T-cell (primary cell): ENCODE measurements around the gene SNRNP35. TPM values are rescaled to one million over a fixed set of nuclear protein-coding genes. Genes with fewer than 3 reads are reported as not detected.
"Not testable (repeated sequence)": the region's sequence is repeated elsewhere in the genome, so short reads cannot be mapped to it uniquely, and the experiment has no call there.

Source experiments
- ATAC-seq, 4 experiments: fragments of 200-7000 bp in 3 of 4; fragments of 150-1000 bp in 1 of 4; cut with Tn5 transposase; replicated peaks in 1 of 4; 1 replicate in 3 of 4; 2 replicates in 1 of 4; pipeline ENCODE4 v1.10.0; 2021; ENCODE audit warnings: moderate library complexity in 3 of 4, mild to moderate bottlenecking in 2 of 4, moderate number of reproducible peaks in 1 of 4
- CTCF ChIA-PET, 2 donors: fragments of 300-600 bp; sonication (Branson Sonifier 250); formaldehyde crosslinking; loops; one replicate each; lab custom pipeline; 2022; ENCODE audit warnings: antibody characterized with exemption in 2 of 2; lab: Charles Lee
- POLR2A ChIA-PET, 2 donors: fragments of 300-600 bp; sonication (Branson Sonifier 250); formaldehyde crosslinking; loops; one replicate each; lab custom pipeline; 2022; ENCODE audit warnings: antibody characterized with exemption in 2 of 2; lab: Charles Lee
- DNase-seq, 35 experiments: peaks; one replicate each; pipeline versions ENCODE4 v3.0.0 to v3.0.0-alpha.2; 2013 to 2023
- H3K27ac ChIP-seq: one replicate; pipeline ENCODE4 v1.5.1; 2013; ENCODE audit warnings: low read length
- H3K27me3 ChIP-seq, 2 experiments: replicated peaks in 1 of 2; 1 replicate in 1 of 2; 2 replicates in 1 of 2; pipeline versions ENCODE4 v1.6.1 to v1.7.0; 2013; ENCODE audit warnings: low read length in 1 of 2, mixed read lengths in 1 of 2; ENCODE audit not compliant: control insufficient read depth in 2 of 2, insufficient read depth in 2 of 2; ENCODE audit errors: extremely low read depth in 1 of 2
- H3K36me3 ChIP-seq, 2 donors: 1 replicate in 1 of 2; 2 replicates in 1 of 2; pipeline versions ENCODE4 v1.6.1 to v1.7.0; 2013; ENCODE audit warnings: low read length in 1 of 2; ENCODE audit not compliant: control insufficient read depth in 2 of 2, insufficient read depth in 1 of 2; ENCODE audit errors: extremely low read depth in 1 of 2
- H3K4me1 ChIP-seq, 2 experiments: 1 replicate in 1 of 2; 2 replicates in 1 of 2; pipeline versions ENCODE4 v1.6.1 to v1.7.0; 2013; ENCODE audit warnings: low read length in 2 of 2, mixed read lengths in 1 of 2; ENCODE audit not compliant: insufficient read depth in 2 of 2, control insufficient read depth in 1 of 2; ENCODE audit errors: extremely low read depth in 1 of 2
- H3K4me3 ChIP-seq, 2 donors: 1 replicate in 1 of 2; 2 replicates in 1 of 2; pipeline versions ENCODE4 v1.5.1 to v1.7.0; 2013; ENCODE audit warnings: mild to moderate bottlenecking in 2 of 2, low read length in 1 of 2, moderate library complexity in 1 of 2; ENCODE audit not compliant: control insufficient read depth in 1 of 2; ENCODE audit errors: extremely low read depth in 1 of 2
- H3K9me3 ChIP-seq: 2 replicates; pipeline ENCODE4 v1.7.0; 2013
- H3K27ac Mint-ChIP-seq, 2 donors: one replicate each; pipeline ENCODE4 v1.8.0; 2020 to 2021; ENCODE audit warnings: mild to moderate bottlenecking in 2 of 2, mixed read lengths in 2 of 2
- H3K27me3 Mint-ChIP-seq, 2 donors: one replicate each; pipeline ENCODE4 v1.8.0; 2021 to 2022; ENCODE audit warnings: mixed read lengths in 2 of 2
- H3K36me3 Mint-ChIP-seq: one replicate; pipeline ENCODE4 v1.8.0; 2021; ENCODE audit warnings: mixed read lengths
- H3K4me1 Mint-ChIP-seq, 3 donors: one replicate each; pipeline ENCODE4 v1.8.0; 2020 to 2022; ENCODE audit warnings: mixed read lengths in 3 of 3, mild to moderate bottlenecking in 1 of 3
- H3K4me3 Mint-ChIP-seq, 3 donors: one replicate each; pipeline ENCODE4 v1.8.0; 2020 to 2022; ENCODE audit warnings: mild to moderate bottlenecking in 3 of 3, mixed read lengths in 3 of 3, moderate library complexity in 3 of 3
- H3K9me3 Mint-ChIP-seq, 3 donors: one replicate each; pipeline ENCODE4 v1.8.0; 2020 to 2022; ENCODE audit warnings: mixed read lengths in 3 of 3
- WGBS: methylation state at CpG from one replicate; pipeline ENCODE4 v1.1.5; 2013; ENCODE audit warnings: missing lambda C conversion rate; ENCODE audit not compliant: insufficient coverage; 5-methylcytosine and 5-hydroxymethylcytosine counted together
- total RNA-seq, 35 experiments: library from RNA in 6 of 35; stranded (reverse) in 6 of 35; fragments of 120-200 nt in 1 of 35; gene quantifications; one replicate each; pipeline versions ENCODE4 v1.2.1 to v1.2.4 and lab custom pipeline; 2013 to 2026

The SNRNP35 gene
- total RNA-seq (10 to 100 TPM; 32.6 to 46.1 (median 43.2) TPM), total RNA-seq (lab: John Stamatoyannopoulos, UW) (11.2 to 42.3 (median 31.4) reads per million in 29 experiments)
- 32.9 TPM for total RNA-seq (2013)

DNA sequence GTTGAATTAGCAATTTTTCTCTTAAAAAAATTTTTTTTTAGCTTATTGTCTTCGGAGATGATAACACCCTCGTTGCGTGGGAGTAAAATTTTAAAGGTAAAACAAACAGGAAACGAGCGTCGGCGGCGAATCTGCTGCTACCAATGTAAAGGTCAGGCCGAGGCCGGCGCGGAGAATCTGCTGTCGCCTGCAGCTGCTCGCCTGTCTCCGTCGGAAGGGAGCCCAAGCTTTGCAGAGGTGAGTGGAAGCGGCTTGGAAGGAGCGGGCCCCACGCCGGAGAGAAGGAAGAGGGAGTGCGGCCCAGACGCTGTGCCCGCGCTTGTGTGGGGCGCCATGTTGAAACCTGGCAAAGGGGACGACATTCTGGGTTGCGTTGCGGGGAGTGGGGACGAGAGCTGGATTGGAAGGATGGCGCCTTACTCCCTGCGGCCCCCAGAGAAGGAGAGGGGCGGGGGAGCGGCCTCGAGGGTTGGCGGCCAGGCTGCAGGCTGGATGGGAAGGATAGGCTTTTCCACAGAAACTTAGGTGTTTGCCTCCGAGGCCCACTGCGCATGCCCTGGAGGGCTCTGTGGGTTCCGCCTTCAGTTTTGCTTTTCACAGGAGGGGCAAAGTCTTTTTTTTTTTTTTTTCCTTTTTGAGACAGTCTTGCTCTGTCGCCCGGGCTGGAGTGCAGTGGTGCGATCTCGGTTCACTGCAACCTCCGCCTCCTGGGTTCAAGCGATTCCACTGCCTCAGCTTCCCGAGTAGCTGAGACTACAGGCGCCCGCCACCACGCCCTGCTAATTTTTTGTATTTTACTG lies at the start of gene SNRNP35:
Gene SNRNP35, plus strand, starts transcription at position 160 of the 800 bp plus-strand sequence. CDS start 7,402 bp downstream, outside the sequence.
- H3K4me1 Mint-ChIP-seq, result peaks cover 31 to 39% (median 32%) of the 10 kb centered on the region in 3 donors
- H3K27ac Mint-ChIP-seq, result peak within 1 kb of the TSS; percentile 100
- CTCF ChIA-PET, result interaction anchor here (0.7 to 1.2 kb wide), 6 partner anchors 9 to 238 kb away, joined by 3 to 6 read pairs (median 4); no protein-coding TSS in a partner anchor

DNA sequence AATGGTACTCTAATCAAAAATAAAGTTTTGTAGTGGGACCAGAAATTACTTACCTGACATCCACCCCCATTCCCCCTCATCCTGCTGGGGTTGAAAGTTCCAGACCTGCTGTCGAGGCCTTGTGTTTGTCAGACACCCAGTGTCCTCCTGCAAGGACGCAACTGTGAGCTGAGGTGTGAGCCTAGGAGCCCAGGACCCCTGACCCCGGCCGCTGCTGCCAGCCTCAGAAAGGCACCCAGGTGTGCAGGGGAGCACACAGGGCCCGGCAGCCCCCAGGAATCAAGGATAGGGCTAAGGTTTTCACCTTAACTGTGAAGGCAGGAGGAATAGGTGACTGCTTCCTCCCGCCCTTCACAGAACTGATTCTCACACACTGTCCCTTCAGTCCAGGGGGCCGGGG lies 49.3 kb upstream of the SNRNP35 start:
- H3K27ac ChIP-seq, DNase-seq, H3K9me3 ChIP-seq, ATAC-seq, H3K27ac Mint-ChIP-seq, H3K4me3 ChIP-seq, H3K4me1 ChIP-seq, CTCF ChIA-PET, H3K27me3 ChIP-seq, H3K27me3 Mint-ChIP-seq, H3K4me1 Mint-ChIP-seq, H3K9me3 Mint-ChIP-seq, H3K4me3 Mint-ChIP-seq: not testable (repeated sequence)
- peaks cover 12 to 46% of the 10 kb centered on the region in 2 donors for H3K36me3 ChIP-seq
- H3K36me3 Mint-ChIP-seq, result peaks cover 23% of the 10 kb centered on the region
- no CpG with 5 or more reads among the region's 7 CpGs for WGBS
- POLR2A ChIA-PET, result interaction anchor here (0.6 to 0.8 kb wide), 3 partner anchors 9 to 564 kb away, joined by 3 to 6 read pairs (median 5); no protein-coding TSS in a partner anchor

More for the DNA sequence above, at the start of gene SNRNP35:
- Mint-ChIP-seq H3K9me3 (no peaks in the 10 kb centered on the region), H3K27me3 (no peaks in the 10 kb centered on the region), H3K36me3 (peaks cover 7% of the 10 kb centered on the region), H3K4me3 (peak within 1 kb of the TSS; percentile 98 to 100 (median 100))
- POLR2A ChIA-PET, result interaction anchor here (0.5 to 2.3 kb wide), 8 partner anchors 9 to 1831 kb away, joined by 3 to 7 read pairs (median 3); partner anchors contain the start of genes DDX55 (in 1 of the 2) and TMED2 (in 1 of the 2)
- peak within 1 kb of the TSS; percentile 99 for H3K27ac ChIP-seq
- ATAC-seq, result peak; percentile 77 to 84 (median 78)
- H3K36me3 ChIP-seq, result peaks cover 0 to 8% of the 10 kb centered on the region in 2 donors
- H3K4me3 ChIP-seq, result peak within 1 kb of the TSS; percentile 84 to 100
- peak; percentile 71 to 92 (median 83) for DNase-seq
- no peaks in the 10 kb centered on the region for H3K9me3 ChIP-seq
- no peaks in the 10 kb centered on the region for H3K27me3 ChIP-seq
- H3K4me1 ChIP-seq, result peaks cover 5 to 32% of the 10 kb centered on the region in 2 experiments
- 0% methylated on average over 41 of the region's 48 CpGs for WGBS

DNA sequence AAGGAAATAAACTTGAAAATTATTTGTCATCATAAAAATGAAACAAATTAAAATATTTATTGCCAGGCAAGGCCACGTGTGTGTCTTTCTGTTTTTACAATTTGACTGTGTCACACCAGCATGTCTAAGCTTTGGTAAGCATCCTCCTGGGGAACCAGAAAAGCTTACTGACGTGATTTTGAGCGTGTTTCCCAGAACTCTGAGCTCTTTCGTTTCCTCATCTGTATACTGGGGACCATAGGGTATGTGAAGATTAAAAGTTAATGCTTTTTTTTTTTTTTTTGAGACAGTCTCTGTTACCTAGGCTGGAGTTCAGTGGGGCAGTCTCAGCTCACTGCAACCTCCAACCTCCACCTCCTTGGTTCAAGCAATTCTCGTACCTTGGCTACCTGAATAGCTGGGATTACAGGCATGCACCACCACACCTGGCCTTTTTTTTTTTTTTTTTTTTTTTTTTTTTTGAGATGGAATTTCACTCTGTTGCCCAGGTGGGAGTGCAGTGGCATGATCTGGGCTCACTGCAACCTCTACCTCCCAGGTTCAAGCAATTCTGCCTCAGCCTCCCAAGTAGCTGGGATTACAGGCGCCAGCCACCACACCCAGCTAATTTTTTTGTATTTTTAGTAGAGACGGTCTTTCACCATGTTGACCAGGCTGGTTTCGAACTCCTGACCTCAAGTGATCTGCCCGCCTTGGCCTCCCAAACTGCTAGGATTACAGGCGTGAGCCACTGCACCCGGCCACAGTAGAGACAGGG lies 48.5 kb upstream of the SNRNP35 start:
- H3K4me1 ChIP-seq, H3K27ac ChIP-seq, CTCF ChIA-PET, H3K4me3 Mint-ChIP-seq, H3K4me3 ChIP-seq, ATAC-seq, H3K9me3 ChIP-seq, H3K27me3 ChIP-seq, DNase-seq, H3K27me3 Mint-ChIP-seq, H3K9me3 Mint-ChIP-seq, H3K27ac Mint-ChIP-seq, H3K4me1 Mint-ChIP-seq: not testable (repeated sequence)
- WGBS, result 96% methylated on average over 5 of the region's 11 CpGs
- peaks cover 16% of the 10 kb centered on the region for H3K36me3 Mint-ChIP-seq
- POLR2A ChIA-PET, result interaction anchor here (0.5 to 0.8 kb wide), 5 partner anchors 8 to 237 kb away, joined by 3 to 15 read pairs (median 6); no protein-coding TSS in a partner anchor
- peaks cover 7 to 38% of the 10 kb centered on the region in 2 donors for H3K36me3 ChIP-seq

DNA sequence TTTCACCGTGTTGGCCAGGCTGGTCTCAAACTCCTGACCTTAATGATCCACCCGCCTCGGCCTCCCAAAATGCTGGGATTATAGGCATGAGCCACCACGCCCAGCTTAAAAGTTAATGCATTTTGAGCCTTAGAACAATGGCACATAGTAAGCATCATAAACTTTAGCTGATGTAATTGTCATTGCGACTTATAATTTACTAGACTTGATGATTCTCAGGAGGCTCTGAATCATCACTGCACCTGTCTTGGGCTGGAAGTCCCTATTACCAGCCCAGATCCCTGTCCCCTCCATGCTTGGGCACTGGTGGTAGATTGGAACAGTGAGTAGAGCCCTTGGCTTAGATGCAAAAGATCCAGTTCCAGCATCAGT lies 47.9 kb upstream of the SNRNP35 start:
- Mint-ChIP-seq H3K4me1 (peaks cover 0 to 2% (median 0%) of the 10 kb centered on the region in 3 donors), H3K4me3 (no peak overlapping the region), H3K27me3 (no peaks in the 10 kb centered on the region), H3K9me3 (no peaks in the 10 kb centered on the region), H3K27ac (no peak overlapping the region), H3K36me3 (peaks cover 18% of the 10 kb centered on the region)
- no peaks in the 10 kb centered on the region for H3K27me3 ChIP-seq
- no peak overlapping the region for H3K27ac ChIP-seq
- no peak for DNase-seq
- ChIA-PET CTCF (no interaction called here), POLR2A (interaction anchor here (0.5 to 0.8 kb wide), 4 partner anchors 10 to 237 kb away, joined by 3 to 15 read pairs (median 6); no protein-coding TSS in a partner anchor)
- ATAC-seq, result no peak
- H3K36me3 ChIP-seq, result peaks cover 7 to 37% of the 10 kb centered on the region in 2 donors
- H3K4me1 ChIP-seq, result no peaks in the 10 kb centered on the region
- H3K4me3 ChIP-seq, result no peak overlapping the region
- H3K9me3 ChIP-seq, result no peaks in the 10 kb centered on the region
- WGBS, result 100% methylated on average over 4 of the region's 5 CpGs

DNA sequence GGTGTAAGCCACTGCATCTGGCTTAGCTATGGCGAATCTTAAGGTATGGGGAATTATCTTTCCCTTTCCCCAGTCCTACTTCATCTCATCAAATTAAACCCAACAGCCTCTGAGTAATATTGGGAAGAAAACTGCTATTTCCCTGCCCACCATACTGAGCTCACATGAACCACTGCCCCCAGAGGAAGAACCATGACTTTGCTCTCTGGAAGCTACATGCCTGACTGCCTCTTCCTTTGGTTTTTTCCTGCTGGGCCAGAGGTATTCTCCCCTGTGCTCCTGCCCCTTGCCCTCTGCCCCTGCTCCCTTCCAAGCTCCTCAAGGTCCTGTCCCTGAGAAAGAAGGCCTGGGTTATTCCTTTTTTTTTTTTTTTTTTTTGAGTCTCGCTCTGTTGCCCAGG lies 36.6 kb upstream of the SNRNP35 start:
- peaks cover 0 to 6% (median 0%) of the 10 kb centered on the region in 3 donors for H3K4me1 Mint-ChIP-seq
- H3K27ac Mint-ChIP-seq, result no peak overlapping the region
- Histone ChIP-seq H3K27ac (no peak overlapping the region), H3K4me3 (no peak overlapping the region), H3K27me3 (no peaks in the 10 kb centered on the region), H3K4me1 (no peaks in the 10 kb centered on the region), H3K36me3 (peaks cover 12 to 34% of the 10 kb centered on the region in 2 donors), H3K9me3 (no peaks in the 10 kb centered on the region)
- CTCF ChIA-PET, result no interaction called here
- DNase-seq, result no peak
- ATAC-seq, result no peak
- no peaks in the 10 kb centered on the region for H3K27me3 Mint-ChIP-seq
- no peaks in the 10 kb centered on the region for H3K9me3 Mint-ChIP-seq
- H3K36me3 Mint-ChIP-seq, result peaks cover 28% of the 10 kb centered on the region
- no CpG with 5 or more reads among the region's 2 CpGs for WGBS
- POLR2A ChIA-PET, result interaction anchor here (0.5 to 0.6 kb wide), 3 partner anchors 57 to 285 kb away, joined by 3 to 10 read pairs (median 3); no protein-coding TSS in a partner anchor
- H3K4me3 Mint-ChIP-seq, result no peak overlapping the region
